ENCODE measurements around the gene SH3GL2.

- no peak for TF ChIP-seq POLR2A (IDR thresholded peaks at IDR 0.05; ENCODE audit: low read length)
- TF ChIP-seq GATA1 (IDR thresholded peaks at IDR 0.05; ENCODE audit: low read depth, low read length), result no peak
Measured at GRCh38 chr9:17726298-17726697, 147.4 kb downstream of the SH3GL2 start.

Data from erythroblast (primary cell).